K562 (cell line): Measurements from ENCODE around the gene ZFPM1. TPM values are rescaled to one million over a fixed set of nuclear protein-coding genes. Genes with fewer than 3 reads are reported as not detected.

Experiments used
- BCLAF1 ChIP-seq, 2 experiments: fragments of 450-650 bp in 1 of 2; IDR thresholded peaks; 2 replicates each; pipeline ENCODE4 v1.6.1; 2011 to 2017; ENCODE audit warnings: low read depth in 2 of 2, antibody characterized with exemption in 1 of 2, borderline replicate concordance in 1 of 2, low read length in 1 of 2, mild to moderate bottlenecking in 1 of 2, mixed read lengths in 1 of 2; ENCODE audit not compliant: control insufficient read depth in 1 of 2
- HMG20A ChIP-seq: fragments of 450-650 bp; formaldehyde crosslinking; conservative IDR thresholded peaks from 2 replicates; pipeline ENCODE4 v1.4.0; 2020; ENCODE audit warnings: mild to moderate bottlenecking, mixed read lengths
- ILK ChIP-seq: fragments of 450-650 bp; IDR thresholded peaks from 2 replicates; pipeline ENCODE4 v1.6.1; 2016; ENCODE audit warnings: missing genetic modification characterization, low read depth, mild to moderate bottlenecking, missing compliant biosample characterization, moderate library complexity, borderline replicate concordance
- JUN ChIP-seq, 2 experiments: sonication (generic) in 1 of 2; formaldehyde crosslinking in 1 of 2; IDR thresholded peaks; 2 replicates each; pipeline versions ENCODE4 v1.6.1 to v1.8.0; 2012 to 2022; ENCODE audit warnings: borderline replicate concordance in 2 of 2, mild to moderate bottlenecking in 2 of 2, improper control_type of control experiment in 1 of 2, low read depth in 1 of 2, low read length in 1 of 2, missing genetic modification reagents in 1 of 2
- KHSRP ChIP-seq: fragments of 450-650 bp; IDR thresholded peaks from 2 replicates; pipeline ENCODE4 v1.6.1; 2017
- NCOR1 ChIP-seq: fragments of 450-650 bp; IDR thresholded peaks from 2 replicates; pipeline ENCODE4 v1.6.1; 2016; ENCODE audit warnings: mild to moderate bottlenecking, moderate library complexity
- NR4A1 ChIP-seq, 2 experiments: fragments of 250-450 bp in 1 of 2; fragments of 450-650 bp in 1 of 2; sonication (Bioruptor Pico) in 1 of 2; IDR thresholded peaks; 2 replicates each; pipeline versions ENCODE4 v1.4.0 to v1.6.1; 2016 to 2020; ENCODE audit warnings: mild to moderate bottlenecking in 2 of 2, missing compliant biosample characterization in 1 of 2, missing genetic modification characterization in 1 of 2, moderate library complexity in 1 of 2
- RBFOX2 ChIP-seq: fragments of 200-400 bp; formaldehyde crosslinking; IDR thresholded peaks from 2 replicates; pipeline ENCODE4 v1.6.1; 2017; ENCODE audit warnings: low read depth, mild to moderate bottlenecking, low read length, moderate library complexity
- RUNX1 ChIP-seq: sonication (generic); IDR thresholded peaks from 2 replicates; pipeline ENCODE4 v1.6.1; 2016; ENCODE audit warnings: antibody characterized with exemption, low read depth
- polyA plus RNA-seq, 8 experiments: library from polyadenylated mRNA; depleted of rRNA in 4 of 8; stranded (reverse) in 5 of 8; unstranded in 3 of 8; fragments of >200 nt; fragmentation: Nextera tagmentation in 2 of 8; fragmentation: Illumina TruSeq in 1 of 8; extraction: Ambion mirVana in 2 of 8; extraction: Trizol in 1 of 8; gene quantifications; 2 replicates each; pipeline versions ENCODE4 v1.2.1 to v1.2.3, GENCODE V29; 2011 to 2014; ENCODE audit warnings: inconsistent platforms in 1 of 8, missing spikeins in 1 of 8
- total RNA-seq, 7 experiments: library from RNA; depleted of rRNA in 6 of 7; stranded (reverse); fragments of >200 nt in 6 of 7; fragmentation: Illumina TruSeq in 2 of 7; extraction: Trizol in 2 of 7; gene quantifications; 2 replicates each; pipeline versions ENCODE4 v1.2.1 to v1.2.3, GENCODE V29; 2011 to 2021; ENCODE audit warnings: low replicate concordance in 1 of 7
- TF ChIP-seq, protein P1 (sequence below): fragments of 450-650 bp; formaldehyde crosslinking; IDR thresholded peaks from 2 replicates; pipeline ENCODE4 v1.4.0; 2022; ENCODE audit warnings: mild to moderate bottlenecking, moderate library complexity
- TF ChIP-seq, protein P2 (sequence below), 2 experiments: fragments of 450-650 bp in 1 of 2; sonication (generic) in 1 of 2; formaldehyde crosslinking in 1 of 2; IDR thresholded peaks; 2 replicates each; pipeline versions ENCODE4 v1.7.1 to v1.9.0; 2016 to 2022; ENCODE audit warnings: inconsistent platforms in 1 of 2, mild to moderate bottlenecking in 1 of 2, missing genetic modification reagents in 1 of 2

The ZFPM1 gene
- total and polyA plus RNA-seq, 9 of the 15 experiments (the other 6 are each of a cell fraction or from before 2014, with no cell fraction given): 0.03 to 35.9 (median 1.4) TPM

DNA sequence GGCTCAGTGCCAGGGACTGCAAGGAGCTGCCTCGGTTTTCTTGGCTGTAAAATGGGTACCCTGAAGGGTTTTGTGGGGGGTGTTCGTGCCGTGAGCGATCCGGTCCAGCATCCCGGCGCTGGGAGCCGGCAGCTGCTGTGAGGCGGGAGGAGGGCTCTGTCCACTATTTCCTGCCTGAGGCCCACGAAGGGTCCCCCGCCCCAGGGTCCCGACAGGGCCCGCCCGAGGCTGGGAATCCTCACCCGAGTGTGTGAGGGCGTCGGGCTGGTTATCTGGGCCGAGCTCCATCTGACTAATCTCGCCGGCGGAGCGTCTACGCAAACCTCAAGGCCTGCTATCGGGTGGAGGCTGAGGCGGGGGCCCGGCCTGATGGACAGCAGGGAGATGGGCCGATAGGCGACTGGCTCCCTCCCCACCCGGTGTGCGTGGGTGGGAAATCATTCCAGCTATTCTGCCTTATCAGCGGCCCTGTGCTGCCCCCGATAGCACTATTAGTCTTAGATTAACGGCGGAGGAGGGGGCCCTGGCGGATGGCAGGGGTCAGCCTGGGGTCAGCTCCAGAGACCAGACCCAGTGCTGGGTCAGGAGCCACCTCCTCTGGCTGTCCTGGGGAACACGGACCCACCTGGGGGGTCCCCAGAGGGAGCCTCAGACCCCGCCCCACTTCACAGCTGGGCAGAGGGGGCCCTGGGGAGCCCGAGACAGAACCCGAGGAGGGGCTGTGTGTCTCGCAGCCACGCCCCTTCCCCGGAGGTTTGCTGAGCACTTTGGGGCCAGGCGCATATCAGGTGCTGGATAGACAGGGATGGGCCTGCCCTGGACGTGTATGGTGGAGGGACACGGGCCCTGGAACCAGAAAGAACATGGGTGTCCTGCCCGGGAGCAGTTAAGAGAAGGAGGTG lies 44.7 kb downstream of the ZFPM1 start (continued):
- TF ChIP-seq JUN (IDR thresholded peaks at IDR 0.05; ENCODE audit: borderline replicate concordance, low read depth, low read length) (no peak), JUN (CRISPR knock-in tag; IDR thresholded peaks at IDR 0.05; ENCODE audit: borderline replicate concordance) (no peak), KHSRP (0 out of 2 replicates have a peak, but pooled peaks have one; percentile 26), RBFOX2 (peak; percentile 37; the same call in 1 of the 2 replicates), RUNX1 (peak; percentile 94; the same call in 1 of the 2 replicates), BCLAF1 (IDR thresholded peaks at IDR 0.05; ENCODE audit: borderline replicate concordance in 1 of 2, control insufficient read depth in 1 of 2, low read depth in 2 of 2, low read length in 1 of 2) (no peak), NCOR1 (peak; percentile 97), ILK (tag) (no peak), HMG20A (no peak), NR4A1 (CRISPR knock-in tag; IDR thresholded peaks at IDR 0.05) (no peak), NR4A1 (tag; IDR thresholded peaks at IDR 0.05) (peak; percentile 93)
- TF ChIP-seq, protein P1, sequence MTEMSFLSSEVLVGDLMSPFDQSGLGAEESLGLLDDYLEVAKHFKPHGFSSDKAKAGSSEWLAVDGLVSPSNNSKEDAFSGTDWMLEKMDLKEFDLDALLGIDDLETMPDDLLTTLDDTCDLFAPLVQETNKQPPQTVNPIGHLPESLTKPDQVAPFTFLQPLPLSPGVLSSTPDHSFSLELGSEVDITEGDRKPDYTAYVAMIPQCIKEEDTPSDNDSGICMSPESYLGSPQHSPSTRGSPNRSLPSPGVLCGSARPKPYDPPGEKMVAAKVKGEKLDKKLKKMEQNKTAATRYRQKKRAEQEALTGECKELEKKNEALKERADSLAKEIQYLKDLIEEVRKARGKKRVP (CRISPR knock-in tag): 0 out of 2 replicates have a peak, but pooled peaks have one; percentile 8
- TF ChIP-seq, protein P2, sequence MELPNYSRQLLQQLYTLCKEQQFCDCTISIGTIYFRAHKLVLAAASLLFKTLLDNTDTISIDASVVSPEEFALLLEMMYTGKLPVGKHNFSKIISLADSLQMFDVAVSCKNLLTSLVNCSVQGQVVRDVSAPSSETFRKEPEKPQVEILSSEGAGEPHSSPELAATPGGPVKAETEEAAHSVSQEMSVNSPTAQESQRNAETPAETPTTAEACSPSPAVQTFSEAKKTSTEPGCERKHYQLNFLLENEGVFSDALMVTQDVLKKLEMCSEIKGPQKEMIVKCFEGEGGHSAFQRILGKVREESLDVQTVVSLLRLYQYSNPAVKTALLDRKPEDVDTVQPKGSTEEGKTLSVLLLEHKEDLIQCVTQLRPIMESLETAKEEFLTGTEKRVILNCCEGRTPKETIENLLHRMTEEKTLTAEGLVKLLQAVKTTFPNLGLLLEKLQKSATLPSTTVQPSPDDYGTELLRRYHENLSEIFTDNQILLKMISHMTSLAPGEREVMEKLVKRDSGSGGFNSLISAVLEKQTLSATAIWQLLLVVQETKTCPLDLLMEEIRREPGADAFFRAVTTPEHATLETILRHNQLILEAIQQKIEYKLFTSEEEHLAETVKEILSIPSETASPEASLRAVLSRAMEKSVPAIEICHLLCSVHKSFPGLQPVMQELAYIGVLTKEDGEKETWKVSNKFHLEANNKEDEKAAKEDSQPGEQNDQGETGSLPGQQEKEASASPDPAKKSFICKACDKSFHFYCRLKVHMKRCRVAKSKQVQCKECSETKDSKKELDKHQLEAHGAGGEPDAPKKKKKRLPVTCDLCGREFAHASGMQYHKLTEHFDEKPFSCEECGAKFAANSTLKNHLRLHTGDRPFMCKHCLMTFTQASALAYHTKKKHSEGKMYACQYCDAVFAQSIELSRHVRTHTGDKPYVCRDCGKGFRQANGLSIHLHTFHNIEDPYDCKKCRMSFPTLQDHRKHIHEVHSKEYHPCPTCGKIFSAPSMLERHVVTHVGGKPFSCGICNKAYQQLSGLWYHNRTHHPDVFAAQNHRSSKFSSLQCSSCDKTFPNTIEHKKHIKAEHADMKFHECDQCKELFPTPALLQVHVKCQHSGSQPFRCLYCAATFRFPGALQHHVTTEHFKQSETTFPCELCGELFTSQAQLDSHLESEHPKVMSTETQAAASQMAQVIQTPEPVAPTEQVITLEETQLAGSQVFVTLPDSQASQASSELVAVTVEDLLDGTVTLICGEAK (IDR thresholded peaks at IDR 0.05): no peak
- TF ChIP-seq, protein P2 (CRISPR knock-in tag; IDR thresholded peaks at IDR 0.05): no peak
